Liver (tissue), 9 donors: Measurements from ENCODE around the gene FBXO24. TPM values are rescaled to one million over a fixed set of nuclear protein-coding genes. Genes with fewer than 3 reads are reported as not detected.
A peak's percentile ranks its signal among the peaks of the same experiment; 100 is the strongest.
"Not testable (repeated sequence)": the region's sequence is repeated elsewhere in the genome, so short reads cannot be mapped to it uniquely, and the experiment has no call there.

ENCODE experiments used
- DNase-seq: peaks from one replicate; pipeline ENCODE4 v3.0.0-alpha.2; 2017; ENCODE audit warnings: low spot score
- H3K27ac ChIP-seq, 2 donors: one replicate each; pipeline ENCODE4 v1.7.0; 2013; ENCODE audit warnings: inconsistent platforms in 2 of 2, low read length in 2 of 2, control low read depth in 1 of 2, low read depth in 1 of 2, mild to moderate bottlenecking in 1 of 2
- H3K27me3 ChIP-seq, 4 donors: one replicate each; pipeline versions ENCODE4 v1.6.1 to v1.7.0; 2013; ENCODE audit warnings: low read length in 3 of 4, inconsistent platforms in 1 of 4, mild to moderate bottlenecking in 1 of 4, moderate library complexity in 1 of 4; ENCODE audit not compliant: control insufficient read depth in 4 of 4, insufficient read depth in 4 of 4
- H3K36me3 ChIP-seq, 4 donors: one replicate each; pipeline versions ENCODE4 v1.6.1 to v1.7.0; 2013; ENCODE audit warnings: low read length in 3 of 4, mild to moderate bottlenecking in 3 of 4, low read depth in 1 of 4, moderate library complexity in 1 of 4; ENCODE audit not compliant: control insufficient read depth in 4 of 4, insufficient read depth in 3 of 4
- H3K4me1 ChIP-seq, 4 donors: one replicate each; pipeline versions ENCODE4 v1.6.1 to v1.7.0; 2013; ENCODE audit warnings: low read length in 3 of 4, mild to moderate bottlenecking in 3 of 4, moderate library complexity in 1 of 4; ENCODE audit not compliant: control insufficient read depth in 4 of 4, insufficient read depth in 4 of 4
- H3K4me3 ChIP-seq, 3 donors: one replicate each; pipeline versions ENCODE4 v1.6.1 to v1.7.0; 2013; ENCODE audit warnings: low read length in 3 of 3, control low read depth in 1 of 3, low read depth in 1 of 3, mild to moderate bottlenecking in 1 of 3
- H3K9ac ChIP-seq, 2 donors: one replicate each; pipeline ENCODE4 v1.7.0; 2013; ENCODE audit warnings: low read length in 2 of 2, mild to moderate bottlenecking in 2 of 2, moderate library complexity in 2 of 2, control low read depth in 1 of 2, low read depth in 1 of 2
- H3K9me3 ChIP-seq, 4 donors: one replicate each; pipeline versions ENCODE4 v1.6.1 to v1.7.0; 2013; ENCODE audit warnings: low read length in 3 of 4; ENCODE audit not compliant: control insufficient read depth in 4 of 4
- FOXA1 ChIP-seq: IDR thresholded peaks from 2 replicates; pipeline ENCODE4 v1.6.1; 2016; ENCODE audit warnings: antibody characterized with exemption
- GABPA ChIP-seq, 2 donors: IDR thresholded peaks in 1 of 2; conservative IDR thresholded peaks in 1 of 2; 2 replicates each; pipeline ENCODE4 v1.6.1; 2016; ENCODE audit warnings: antibody characterized with exemption in 2 of 2, mild to moderate bottlenecking in 1 of 2, moderate library complexity in 1 of 2
- HNF4A ChIP-seq, 2 donors: conservative IDR thresholded peaks; 2 replicates each; pipeline ENCODE4 v1.6.1; 2016; ENCODE audit warnings: antibody characterized with exemption in 2 of 2, mild to moderate bottlenecking in 2 of 2
- RAD21 ChIP-seq, 2 donors: IDR thresholded peaks; 2 replicates each; pipeline ENCODE4 v1.6.1; 2016; ENCODE audit warnings: antibody characterized with exemption in 2 of 2, mild to moderate bottlenecking in 2 of 2
- RXRA ChIP-seq, 2 donors: IDR thresholded peaks; 2 replicates each; pipeline ENCODE4 v1.6.1; 2017 to 2018; ENCODE audit warnings: antibody characterized with exemption in 2 of 2, mild to moderate bottlenecking in 1 of 2
- SP1 ChIP-seq: IDR thresholded peaks from 2 replicates; pipeline ENCODE4 v1.6.1; 2018; ENCODE audit warnings: antibody characterized with exemption, mild to moderate bottlenecking
- YY1 ChIP-seq: IDR thresholded peaks from 2 replicates; pipeline ENCODE4 v1.6.1; 2016; ENCODE audit warnings: antibody characterized with exemption, mild to moderate bottlenecking
- WGBS: extraction: QIAGEN DNeasy Blood & Tissue Kit; methylation state at CpG from one replicate; pipeline ENCODE4 v1.1.7; 2013; 5-methylcytosine and 5-hydroxymethylcytosine counted together
- polyA plus RNA-seq, 2 donors: library from polyadenylated mRNA; stranded (reverse) in 1 of 2; unstranded in 1 of 2; fragments of 200-250 nt in 1 of 2; fragments of >200 nt in 1 of 2; fragmentation: Nextera tagmentation in 1 of 2; extraction: Ambion mirVana in 1 of 2; gene quantifications; one replicate each; pipeline versions ENCODE4 v1.2.1 to v1.2.3, GENCODE V29; 2013 to 2015
- total RNA-seq, 2 donors: library from RNA; depleted of rRNA; stranded (reverse); fragments of >200 nt; gene quantifications; one replicate each; pipeline ENCODE4 v1.2.3, GENCODE V29; 2014
- TF ChIP-seq, protein P1 (sequence below): fragments of 150-350 bp; IDR thresholded peaks from 2 replicates; pipeline ENCODE4 v1.5.1; 2017; ENCODE audit warnings: improper control_type of control experiment, low read depth, low read length; ENCODE audit not compliant: missing input control
- TF ChIP-seq, protein P2 (sequence below): IDR thresholded peaks from 2 replicates; pipeline ENCODE4 v1.6.1; 2016; ENCODE audit warnings: antibody characterized with exemption, mild to moderate bottlenecking
- TF ChIP-seq, protein P3 (sequence below): IDR thresholded peaks from 2 replicates; pipeline ENCODE4 v1.6.1; 2016; ENCODE audit warnings: antibody characterized with exemption
- donor health status: healthy.
- donor health status: healthy.
- donor health status: healthy.
- donor health status: healthy.
- donor health status: healthy.

The FBXO24 gene, protein sequence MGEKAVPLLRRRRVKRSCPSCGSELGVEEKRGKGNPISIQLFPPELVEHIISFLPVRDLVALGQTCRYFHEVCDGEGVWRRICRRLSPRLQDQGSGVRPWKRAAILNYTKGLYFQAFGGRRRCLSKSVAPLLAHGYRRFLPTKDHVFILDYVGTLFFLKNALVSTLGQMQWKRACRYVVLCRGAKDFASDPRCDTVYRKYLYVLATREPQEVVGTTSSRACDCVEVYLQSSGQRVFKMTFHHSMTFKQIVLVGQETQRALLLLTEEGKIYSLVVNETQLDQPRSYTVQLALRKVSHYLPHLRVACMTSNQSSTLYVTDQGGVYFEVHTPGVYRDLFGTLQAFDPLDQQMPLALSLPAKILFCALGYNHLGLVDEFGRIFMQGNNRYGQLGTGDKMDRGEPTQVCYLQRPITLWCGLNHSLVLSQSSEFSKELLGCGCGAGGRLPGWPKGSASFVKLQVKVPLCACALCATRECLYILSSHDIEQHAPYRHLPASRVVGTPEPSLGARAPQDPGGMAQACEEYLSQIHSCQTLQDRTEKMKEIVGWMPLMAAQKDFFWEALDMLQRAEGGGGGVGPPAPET
- total RNA-seq (1 to 10 TPM in 1 of 2 donors, under 1 TPM in 1; 0.67 to 1.3 TPM), polyA plus RNA-seq (under 1 TPM; 0.25 to 0.32 TPM)

DNA sequence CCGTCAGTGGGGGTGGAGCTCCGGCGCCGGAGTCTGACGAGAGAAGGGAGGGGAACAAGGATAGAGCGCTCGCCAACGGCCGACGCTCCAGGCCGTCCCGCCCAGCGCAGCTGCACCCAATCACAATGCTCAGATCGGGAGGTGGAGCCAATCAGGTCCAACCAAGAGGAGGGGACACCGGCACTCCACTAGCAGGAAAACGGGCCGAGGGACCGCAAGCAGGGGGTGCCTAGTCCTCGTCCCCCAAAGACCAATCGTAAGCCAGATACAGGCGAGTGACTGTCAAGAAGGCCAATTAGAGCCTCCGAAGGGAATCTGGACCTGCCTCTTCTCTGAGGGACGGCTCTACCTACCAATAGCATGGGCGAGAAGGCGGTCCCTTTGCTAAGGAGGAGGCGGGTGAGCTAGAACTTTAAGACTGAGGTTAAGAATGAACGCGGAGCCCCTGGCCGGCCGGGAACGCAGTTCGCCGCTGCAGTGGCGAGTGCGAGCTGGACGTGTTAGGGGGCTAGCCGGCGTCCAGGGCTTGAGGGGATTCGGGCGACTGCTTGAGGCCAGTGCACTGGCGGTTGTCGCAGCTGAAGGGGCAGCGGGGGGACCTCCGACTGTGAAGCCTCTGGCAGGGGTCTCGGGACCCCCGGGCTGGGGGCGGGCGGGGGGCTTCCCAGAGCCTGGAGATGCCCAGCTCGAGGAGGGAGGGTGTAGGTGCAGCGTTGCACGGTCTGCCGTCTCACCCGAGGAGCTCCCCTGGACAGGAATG lies at the start of gene FBXO24:
Gene FBXO24, plus strand, starts transcription at position 63 of the 760 bp plus-strand sequence. Its CDS starts 298 bp downstream, at position 361.
- Histone ChIP-seq H3K27me3 (no peaks in the 10 kb centered on the region), H3K36me3 (peaks cover 2 to 10% (median 5%) of the 10 kb centered on the region in 4 donors), H3K27ac (peak within 1 kb of the TSS; percentile 97 to 98), H3K9me3 (no peaks in the 10 kb centered on the region), H3K4me1 (peaks cover 2 to 38% (median 23%) of the 10 kb centered on the region in 4 donors), H3K4me3 (peak within 1 kb of the TSS; percentile 77 to 94 (median 85)), H3K9ac (peak within 1 kb of the TSS; percentile 63 to 76)
- under 1% methylated on average over 53 of the region's 53 CpGs for WGBS
- TF ChIP-seq RXRA (IDR thresholded peaks at IDR 0.05) (peak; percentile 11 to 39), RAD21 (IDR thresholded peaks at IDR 0.05) (peak in 1 of 2 donors; percentile 15), YY1 (peak; percentile 72), HNF4A (conservative IDR thresholded peaks at IDR 0.05) (peak in 1 of 2 donors; percentile 3), SP1 (peak; percentile 100), FOXA1 (peak; percentile 2), GABPA (IDR thresholded peaks at IDR 0.05 in 1 of 2, conservative IDR thresholded peaks at IDR 0.05 in 1 of 2) (peak in 1 of 2 donors; percentile 77)
- TF ChIP-seq, protein P1, sequence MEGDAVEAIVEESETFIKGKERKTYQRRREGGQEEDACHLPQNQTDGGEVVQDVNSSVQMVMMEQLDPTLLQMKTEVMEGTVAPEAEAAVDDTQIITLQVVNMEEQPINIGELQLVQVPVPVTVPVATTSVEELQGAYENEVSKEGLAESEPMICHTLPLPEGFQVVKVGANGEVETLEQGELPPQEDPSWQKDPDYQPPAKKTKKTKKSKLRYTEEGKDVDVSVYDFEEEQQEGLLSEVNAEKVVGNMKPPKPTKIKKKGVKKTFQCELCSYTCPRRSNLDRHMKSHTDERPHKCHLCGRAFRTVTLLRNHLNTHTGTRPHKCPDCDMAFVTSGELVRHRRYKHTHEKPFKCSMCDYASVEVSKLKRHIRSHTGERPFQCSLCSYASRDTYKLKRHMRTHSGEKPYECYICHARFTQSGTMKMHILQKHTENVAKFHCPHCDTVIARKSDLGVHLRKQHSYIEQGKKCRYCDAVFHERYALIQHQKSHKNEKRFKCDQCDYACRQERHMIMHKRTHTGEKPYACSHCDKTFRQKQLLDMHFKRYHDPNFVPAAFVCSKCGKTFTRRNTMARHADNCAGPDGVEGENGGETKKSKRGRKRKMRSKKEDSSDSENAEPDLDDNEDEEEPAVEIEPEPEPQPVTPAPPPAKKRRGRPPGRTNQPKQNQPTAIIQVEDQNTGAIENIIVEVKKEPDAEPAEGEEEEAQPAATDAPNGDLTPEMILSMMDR: no peak
- TF ChIP-seq, protein P2, sequence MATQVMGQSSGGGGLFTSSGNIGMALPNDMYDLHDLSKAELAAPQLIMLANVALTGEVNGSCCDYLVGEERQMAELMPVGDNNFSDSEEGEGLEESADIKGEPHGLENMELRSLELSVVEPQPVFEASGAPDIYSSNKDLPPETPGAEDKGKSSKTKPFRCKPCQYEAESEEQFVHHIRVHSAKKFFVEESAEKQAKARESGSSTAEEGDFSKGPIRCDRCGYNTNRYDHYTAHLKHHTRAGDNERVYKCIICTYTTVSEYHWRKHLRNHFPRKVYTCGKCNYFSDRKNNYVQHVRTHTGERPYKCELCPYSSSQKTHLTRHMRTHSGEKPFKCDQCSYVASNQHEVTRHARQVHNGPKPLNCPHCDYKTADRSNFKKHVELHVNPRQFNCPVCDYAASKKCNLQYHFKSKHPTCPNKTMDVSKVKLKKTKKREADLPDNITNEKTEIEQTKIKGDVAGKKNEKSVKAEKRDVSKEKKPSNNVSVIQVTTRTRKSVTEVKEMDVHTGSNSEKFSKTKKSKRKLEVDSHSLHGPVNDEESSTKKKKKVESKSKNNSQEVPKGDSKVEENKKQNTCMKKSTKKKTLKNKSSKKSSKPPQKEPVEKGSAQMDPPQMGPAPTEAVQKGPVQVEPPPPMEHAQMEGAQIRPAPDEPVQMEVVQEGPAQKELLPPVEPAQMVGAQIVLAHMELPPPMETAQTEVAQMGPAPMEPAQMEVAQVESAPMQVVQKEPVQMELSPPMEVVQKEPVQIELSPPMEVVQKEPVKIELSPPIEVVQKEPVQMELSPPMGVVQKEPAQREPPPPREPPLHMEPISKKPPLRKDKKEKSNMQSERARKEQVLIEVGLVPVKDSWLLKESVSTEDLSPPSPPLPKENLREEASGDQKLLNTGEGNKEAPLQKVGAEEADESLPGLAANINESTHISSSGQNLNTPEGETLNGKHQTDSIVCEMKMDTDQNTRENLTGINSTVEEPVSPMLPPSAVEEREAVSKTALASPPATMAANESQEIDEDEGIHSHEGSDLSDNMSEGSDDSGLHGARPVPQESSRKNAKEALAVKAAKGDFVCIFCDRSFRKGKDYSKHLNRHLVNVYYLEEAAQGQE: peak; percentile 24
- TF ChIP-seq, protein P3, sequence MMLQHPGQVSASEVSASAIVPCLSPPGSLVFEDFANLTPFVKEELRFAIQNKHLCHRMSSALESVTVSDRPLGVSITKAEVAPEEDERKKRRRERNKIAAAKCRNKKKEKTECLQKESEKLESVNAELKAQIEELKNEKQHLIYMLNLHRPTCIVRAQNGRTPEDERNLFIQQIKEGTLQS: no peak
- peak; percentile 99 for DNase-seq

DNA sequence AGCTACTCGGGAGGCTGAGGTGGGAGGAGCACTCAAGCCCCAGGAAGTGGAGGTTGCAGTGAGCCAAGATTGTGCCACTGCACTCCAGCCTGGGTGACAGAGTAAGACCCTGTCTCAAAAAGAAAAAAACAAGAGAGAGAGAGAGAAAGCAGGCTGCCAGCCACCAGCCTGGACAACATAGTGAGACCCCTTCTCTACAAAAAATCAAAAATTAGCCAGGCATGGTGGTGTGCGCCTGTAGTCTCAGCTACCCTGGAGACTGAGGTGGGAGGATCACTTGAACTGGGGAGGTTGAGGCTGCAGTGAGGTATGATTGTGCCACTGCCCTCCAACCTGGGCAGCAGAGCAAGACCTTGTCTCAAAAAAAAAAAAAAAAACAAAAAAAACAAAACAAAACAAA lies 49.4 kb upstream of the FBXO24 start:
- not testable (repeated sequence) for H3K36me3 ChIP-seq, DNase-seq, H3K27me3 ChIP-seq, H3K9me3 ChIP-seq, H3K27ac ChIP-seq, H3K9ac ChIP-seq, H3K4me3 ChIP-seq
- peaks cover 13 to 28% (median 22%) of the 10 kb centered on the region in 4 donors for H3K4me1 ChIP-seq
- WGBS: 92% methylated on average over 2 of the region's 2 CpGs
